NCI-H524 (cell line): ENCODE data around the gene ZNF717.
A peak's percentile ranks its signal among the peaks of the same experiment; 100 is the strongest.
"Not testable (repeated sequence)": the region's sequence is repeated elsewhere in the genome, so short reads cannot be mapped to it uniquely, and the experiment has no call there.

Experiments
- DNase-seq, 2 experiments: peaks; one replicate each; lab custom pipeline; 2025; lab: John Stamatoyannopoulos, UW

ZNF717 gene

GRCh38 chr3:75785081-75785755 is at the start of gene ZNF717:
Gene ZNF717, minus strand, starts transcription at chr3:75785549. Its CDS starts 2,187 bp downstream, at chr3:75783362.
- DNase-seq, result peak; percentile 85 to 87

- DNase-seq, result not testable (repeated sequence)
Measured at GRCh38 chr3:75831076-75831475, 45.7 kb upstream of the ZNF717 start.

GRCh38 chr3:75818019-75818418 is 32.7 kb upstream of the ZNF717 start:
- DNase-seq, result peak in 1 of 2 experiments; percentile 8

GRCh38 chr3:75816287-75817180 is 31.2 kb upstream of the ZNF717 start:
- DNase-seq, result peak; percentile 11 to 69

GRCh38 chr3:75814797-75815196 is 29.4 kb upstream of the ZNF717 start:
- DNase-seq, result no peak

GRCh38 chr3:75782506-75782905 is 2.8 kb downstream of the ZNF717 start:
- DNase-seq, result no peak

GRCh38 chr3:75781079-75781745 is 4.1 kb downstream of the ZNF717 start:
- DNase-seq, result no peak

GRCh38 chr3:75777742-75778141 is 7.6 kb downstream of the ZNF717 start:
- DNase-seq, result not testable (repeated sequence)

GRCh38 chr3:75771631-75772030 is 13.7 kb downstream of the ZNF717 start:
- not testable (repeated sequence) for DNase-seq

GRCh38 chr3:75768303-75769017 is 16.9 kb downstream of the ZNF717 start:
- DNase-seq, result no peak

GRCh38 chr3:75737831-75738493 is 47.4 kb downstream of the ZNF717 start:
- DNase-seq, result no peak

GRCh38 chr3:75727985-75728384 is 57.4 kb downstream of the ZNF717 start:
- DNase-seq, result no peak

GRCh38 chr3:75692061-75692460 is 93.3 kb downstream of the ZNF717 start:
- no peak for DNase-seq

- no peak for DNase-seq
Measured at GRCh38 chr3:75687323-75687722, 98.0 kb downstream of the ZNF717 start.
